GM18517 (cell line): ENCODE measurements around the gene MED13L.
"Not testable (repeated sequence)": the region's sequence is repeated elsewhere in the genome, so short reads cannot be mapped to it uniquely, and the experiment has no call there.

ENCODE experiments used
- ATAC-seq: cut with Tn5 transposase; IDR thresholded peaks from one replicate; pipeline ENCODE4 v1.9.1; 2021; ENCODE audit warnings: mild to moderate bottlenecking, moderate library complexity; ENCODE audit not compliant: unreplicated experiment

Gene MED13L

DNA sequence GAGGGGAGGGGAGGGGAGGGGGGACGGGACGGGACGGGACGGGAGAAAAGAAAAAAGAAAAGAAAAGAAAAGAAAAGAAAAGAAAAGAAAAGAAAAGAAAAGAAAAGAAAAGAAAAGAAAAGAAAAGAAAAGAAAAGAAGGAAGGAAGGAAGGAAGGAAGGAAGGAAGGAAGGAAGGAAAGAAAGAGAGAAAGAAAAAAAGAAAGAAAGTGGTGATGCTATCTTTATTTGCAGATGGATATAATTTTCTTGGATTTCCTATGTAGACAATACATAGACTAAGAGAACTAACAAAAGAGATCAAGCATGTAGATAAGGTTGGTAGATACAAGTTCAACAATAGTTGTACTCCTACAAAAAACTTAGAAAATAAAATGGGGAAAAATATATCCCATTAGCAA lies 245.9 kb downstream of the MED13L start:
- not testable (repeated sequence) for ATAC-seq

DNA sequence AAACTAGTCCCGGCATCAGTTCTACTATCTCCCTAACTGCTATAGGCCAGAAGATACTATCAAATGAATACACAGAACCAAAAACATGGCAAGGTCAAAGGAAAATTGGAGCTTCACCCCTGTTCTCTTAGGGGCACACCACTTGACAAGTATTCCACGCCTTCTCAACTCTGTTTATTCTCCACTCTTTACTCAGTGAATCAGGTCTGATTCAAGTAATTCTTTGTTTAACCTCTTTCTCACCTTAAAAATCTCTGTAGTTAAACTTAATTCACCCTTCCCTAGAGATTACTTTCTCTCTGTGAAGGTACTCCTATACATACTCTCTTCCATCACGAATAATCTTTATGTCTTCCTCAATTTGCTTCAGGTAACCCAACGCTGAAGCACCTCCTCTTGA lies 248.9 kb downstream of the MED13L start:
- ATAC-seq, result no peak

- ATAC-seq, result no peak
Measured at GRCh38 chr12:116027551-116027821, 250.0 kb downstream of the MED13L start.

DNA sequence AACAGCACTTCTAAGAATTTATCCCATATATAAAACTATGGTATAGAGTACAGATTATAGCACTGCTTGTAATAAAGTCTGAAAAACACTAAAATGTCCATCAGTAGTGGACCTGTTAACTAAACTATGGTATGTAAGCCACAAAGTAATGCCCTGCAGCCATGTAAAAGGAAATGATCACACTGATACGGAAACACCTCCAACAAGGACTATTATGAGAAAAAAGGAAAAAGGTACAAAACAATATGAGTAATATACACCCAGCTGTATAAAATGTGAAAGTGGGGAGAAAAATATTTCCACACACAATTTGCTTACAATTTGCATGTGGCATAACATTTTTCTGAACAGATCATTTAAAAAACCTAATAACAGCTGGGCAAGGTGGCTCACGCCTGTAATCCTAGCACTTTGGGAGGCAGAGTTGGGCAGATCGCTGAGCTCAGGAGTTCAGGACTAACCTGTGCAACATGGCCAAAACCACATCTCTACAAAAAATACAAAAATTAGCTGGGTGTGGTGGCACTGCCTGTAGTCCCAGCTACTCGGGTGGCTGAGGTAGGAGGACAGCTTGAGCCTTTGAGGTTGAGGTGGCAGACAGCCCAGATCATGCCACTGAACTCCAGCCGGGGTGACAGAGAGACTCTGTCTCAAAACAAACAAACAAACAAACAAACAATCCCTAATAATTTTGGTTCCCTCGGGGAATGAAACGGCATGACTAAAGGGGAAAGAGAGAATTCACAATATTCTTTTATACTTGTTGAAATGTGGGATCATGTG lies 250.5 kb downstream of the MED13L start:
- ATAC-seq, result no peak

- ATAC-seq, result no peak
Measured at GRCh38 chr12:116026346-116026745, 251.1 kb downstream of the MED13L start.

- ATAC-seq, result no peak
Measured at GRCh38 chr12:116024769-116025168, 252.7 kb downstream of the MED13L start.

GRCh38 chr12:116019415-116019814 lies 258.1 kb downstream of the MED13L start:
- ATAC-seq, result no peak

GRCh38 chr12:116018282-116018681 lies 259.2 kb downstream of the MED13L start:
- no peak for ATAC-seq

DNA sequence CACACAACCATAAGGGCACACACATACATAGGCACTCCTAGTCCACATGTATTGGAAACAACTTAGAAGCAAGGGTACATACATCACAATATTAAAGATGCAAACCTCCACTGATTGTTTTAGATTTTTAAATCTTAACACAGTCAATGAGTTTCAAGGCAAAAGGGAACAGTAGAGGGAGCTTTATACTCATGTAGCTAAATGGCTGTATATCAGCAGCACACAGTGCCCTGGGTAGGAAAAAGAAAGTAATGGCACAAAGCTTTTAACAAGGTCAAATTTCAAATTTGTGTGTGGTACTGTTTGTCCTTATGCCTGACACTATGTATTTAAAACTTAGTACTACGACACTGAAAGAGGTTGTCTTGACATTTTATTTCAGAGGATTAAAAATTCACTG lies 262.0 kb downstream of the MED13L start:
- no peak for ATAC-seq

GRCh38 chr12:116012757-116013156 lies 264.7 kb downstream of the MED13L start:
- no peak for ATAC-seq

- no peak for ATAC-seq
Measured at GRCh38 chr12:116011217-116011616, 266.3 kb downstream of the MED13L start.

GRCh38 chr12:116010467-116010866 lies 267.0 kb downstream of the MED13L start:
- no peak for ATAC-seq

GRCh38 chr12:116009805-116010204 lies 267.7 kb downstream of the MED13L start:
- no peak for ATAC-seq

DNA sequence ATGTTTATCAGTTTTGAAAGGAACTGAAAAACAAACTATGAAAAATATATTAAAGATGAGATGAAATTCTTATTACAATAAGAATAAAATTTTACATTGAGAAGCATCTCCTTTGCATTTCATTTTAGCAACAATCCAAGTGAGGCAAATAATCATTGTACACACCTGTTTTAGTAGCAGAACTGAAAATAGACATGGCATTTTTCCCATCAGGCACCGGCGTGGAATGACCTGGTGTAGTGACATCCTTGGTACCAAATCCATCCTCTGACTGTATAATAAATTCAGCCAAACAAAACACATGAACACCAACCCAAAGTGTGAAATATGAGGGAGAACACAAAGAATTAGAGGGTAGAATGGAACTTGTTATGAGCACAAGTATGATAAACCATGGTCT lies 271.4 kb downstream of the MED13L start:
- no peak for ATAC-seq

DNA sequence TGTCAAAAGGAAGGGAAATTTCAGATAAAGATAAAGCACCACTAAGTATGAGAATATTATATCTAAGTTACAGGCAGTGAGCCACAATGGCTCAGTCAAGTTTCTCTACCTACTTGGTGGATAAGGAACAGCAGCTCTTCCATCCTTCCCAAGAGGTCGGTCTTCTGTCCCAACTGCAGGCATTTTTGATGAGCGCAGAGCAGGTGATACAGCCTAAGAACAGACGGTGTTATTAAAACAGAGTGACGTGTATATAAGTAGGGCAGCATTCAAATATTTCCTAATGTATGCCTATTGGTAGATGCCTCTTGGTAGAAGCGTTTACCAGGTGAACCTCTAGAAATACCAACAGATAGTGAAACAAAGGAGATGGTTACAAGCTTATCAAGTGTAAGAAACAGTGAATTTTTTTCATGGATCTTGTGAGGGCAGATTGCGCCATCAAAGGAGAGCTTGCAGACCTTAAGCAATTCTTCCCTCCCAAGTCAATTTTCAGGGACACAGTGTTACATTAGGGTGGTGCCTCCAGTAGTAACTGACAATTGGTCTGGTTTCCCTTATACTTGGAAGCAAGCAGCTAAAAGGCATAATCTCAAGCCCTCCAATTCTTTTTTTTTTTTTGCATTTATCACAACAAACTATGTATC lies 274.5 kb downstream of the MED13L start:
- no peak for ATAC-seq

- ATAC-seq, result no peak
Measured at GRCh38 chr12:116000252-116000651, 277.2 kb downstream of the MED13L start.

DNA sequence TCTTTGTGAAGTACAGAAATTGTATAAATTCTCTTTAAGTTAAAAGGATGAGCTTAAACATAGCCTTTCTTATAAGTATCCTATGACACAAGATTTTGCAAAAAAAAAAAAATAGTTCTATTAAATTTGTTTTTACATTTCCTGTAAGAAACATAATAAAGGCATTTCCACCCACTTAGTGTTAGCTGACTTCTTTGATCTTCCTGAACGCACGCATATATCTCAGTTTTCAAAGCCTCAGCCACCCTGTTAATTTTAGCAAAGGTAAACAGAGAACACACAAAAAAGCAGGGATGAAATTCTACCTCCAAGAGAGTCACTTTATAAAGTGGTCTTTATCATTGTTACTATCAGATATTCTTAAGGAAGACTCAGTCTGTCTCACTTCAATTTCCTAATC lies 277.9 kb downstream of the MED13L start:
- ATAC-seq, result no peak

- ATAC-seq, result no peak
Measured at GRCh38 chr12:115998794-115999478, 278.6 kb downstream of the MED13L start.

DNA sequence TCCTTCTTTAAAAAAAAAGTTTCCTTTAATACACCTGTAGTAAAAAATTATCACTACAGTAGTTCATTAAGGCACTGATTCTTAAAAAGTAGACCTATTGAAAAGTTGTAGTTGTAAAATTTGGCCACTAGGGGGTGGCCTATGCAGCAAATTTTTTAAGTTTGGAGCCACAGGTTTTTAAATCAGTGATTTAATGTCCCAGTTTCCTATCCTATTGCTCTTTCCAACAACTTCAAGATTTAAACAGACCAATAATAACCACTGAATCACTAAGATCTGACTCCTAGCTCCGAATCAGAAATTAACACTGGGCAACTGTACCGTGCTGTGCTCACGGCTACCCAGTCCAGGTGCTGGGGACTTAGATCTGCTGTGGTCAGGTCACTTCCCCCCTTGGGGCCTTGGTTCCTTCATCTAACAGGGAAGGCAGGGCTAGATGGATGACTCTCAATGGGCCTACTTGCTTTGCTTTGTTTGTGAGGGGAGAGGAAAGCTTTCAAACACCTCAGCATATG lies 279.3 kb downstream of the MED13L start:
- no peak for ATAC-seq

GRCh38 chr12:115993737-115994136 lies 283.8 kb downstream of the MED13L start:
- ATAC-seq, result no peak

DNA sequence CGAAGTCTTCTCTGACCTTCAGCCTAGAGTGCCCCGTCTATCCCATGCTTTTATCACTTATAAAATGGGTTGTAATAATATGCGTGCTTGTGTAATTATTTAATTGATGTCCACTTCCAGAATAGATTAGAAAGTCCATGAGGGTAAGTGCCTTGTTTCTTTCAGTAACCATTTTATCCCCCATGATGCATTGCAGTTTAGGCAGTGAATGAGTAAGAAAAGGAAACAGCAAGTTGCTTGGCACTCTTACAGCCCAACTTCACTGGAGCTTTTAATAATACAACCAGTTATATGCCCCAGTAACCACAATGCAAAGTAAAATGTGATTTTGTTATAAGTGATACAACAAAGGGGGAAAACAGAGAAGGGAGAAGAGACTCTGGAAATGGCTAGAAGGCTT lies 287.3 kb downstream of the MED13L start:
- ATAC-seq, result no peak
